Transverse colon (tissue), 1 donor: ENCODE data around the gene PAK2.

ENCODE experiments used
- EP300 ChIP-seq: sonication (generic); formaldehyde crosslinking; IDR thresholded peaks from one replicate; pipeline ENCODE4 v1.6.1; 2017; ENCODE audit warnings: antibody characterized with exemption, low read depth
- POLR2A ChIP-seq: fragments of 450-650 bp; IDR thresholded peaks from one replicate; pipeline ENCODE4 v1.6.1; 2016; ENCODE audit warnings: antibody characterized with exemption, mild to moderate bottlenecking, moderate library complexity

DNA sequence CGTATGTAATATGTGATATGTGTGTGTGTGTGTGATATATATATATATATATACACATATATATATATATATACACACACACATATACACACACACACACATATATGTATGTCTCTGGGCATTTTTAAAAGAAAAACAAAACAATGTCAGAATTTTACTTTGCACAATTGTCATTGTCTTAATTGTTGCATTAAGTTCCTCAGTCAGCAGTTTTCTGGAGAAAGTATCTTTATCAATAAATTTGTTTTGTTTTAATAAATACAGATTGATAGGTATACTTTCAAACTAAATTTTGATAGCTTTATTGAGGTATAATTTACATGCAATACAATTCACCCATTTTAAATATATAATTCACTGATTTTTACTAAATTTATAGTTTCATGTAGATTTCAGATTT lies 65.1 kb downstream of the PAK2 start:
- TF ChIP-seq EP300: no peak
- TF ChIP-seq POLR2A: no peak
